Osteoblast (primary cell): ENCODE measurements around the gene TMTC1. TPM values are rescaled to one million over a fixed set of nuclear protein-coding genes. Genes with fewer than 3 reads are reported as not detected.
A peak's percentile ranks its signal among the peaks of the same experiment; 100 is the strongest.

Experiments
- DNase-seq: peaks from one replicate; pipeline ENCODE4 v3.0.0; 2011; ENCODE audit warnings: low spot score, mixed read lengths; ENCODE audit not compliant: insufficient read length; ENCODE audit errors: missing footprints
- H2AFZ ChIP-seq: 2 replicates; pipeline ENCODE4 v1.6.0; 2011; ENCODE audit warnings: mild to moderate bottlenecking, low read length
- H3K27ac ChIP-seq: 2 replicates; pipeline ENCODE4 v1.5.1; 2011; ENCODE audit warnings: mild to moderate bottlenecking, low read depth, low read length, moderate library complexity
- H3K27me3 ChIP-seq: 2 replicates; pipeline ENCODE4 v1.6.0; 2012; ENCODE audit warnings: mild to moderate bottlenecking, control low read depth, inconsistent platforms, low read length, moderate library complexity; ENCODE audit not compliant: insufficient read depth
- H3K36me3 ChIP-seq: 2 replicates; pipeline ENCODE4 v1.5.1; 2011; ENCODE audit warnings: mild to moderate bottlenecking, low read length, control low read depth, moderate library complexity; ENCODE audit not compliant: insufficient read depth
- H3K4me1 ChIP-seq: 2 replicates; pipeline ENCODE4 v1.5.1; 2011; ENCODE audit warnings: mild to moderate bottlenecking, low read length, control low read depth, moderate library complexity; ENCODE audit not compliant: insufficient read depth
- H3K4me2 ChIP-seq: 2 replicates; pipeline ENCODE4 v1.6.0; 2011; ENCODE audit warnings: mild to moderate bottlenecking, low read length; ENCODE audit not compliant: insufficient read depth
- H3K4me3 ChIP-seq: fragments of 200-600 bp; sonication (generic); 3 replicates; pipeline ENCODE4 v1.5.1; 2012; ENCODE audit warnings: mild to moderate bottlenecking, low read length, inconsistent platforms; ENCODE audit not compliant: insufficient read depth
- H3K79me2 ChIP-seq: 2 replicates; pipeline ENCODE4 v1.6.0; 2012; ENCODE audit warnings: mild to moderate bottlenecking, low read length, control low read depth, inconsistent platforms; ENCODE audit not compliant: insufficient read depth
- H3K9me3 ChIP-seq: 2 replicates; pipeline ENCODE4 v1.5.1; 2011; ENCODE audit warnings: low read depth, low read length, control low read depth
- H4K20me1 ChIP-seq: 2 replicates; pipeline ENCODE4 v1.6.0; 2012; ENCODE audit warnings: mild to moderate bottlenecking, low read length, control low read depth; ENCODE audit not compliant: insufficient read depth
- CTCF ChIP-seq: IDR thresholded peaks from 2 replicates; pipeline ENCODE4 v1.5.1; 2011; ENCODE audit warnings: mild to moderate bottlenecking, low read depth, low read length, moderate library complexity; ENCODE audit errors: extremely low read depth
- total RNA-seq: library from RNA; depleted of rRNA; stranded (reverse); fragments of >200 nt; gene quantifications from 2 replicates; pipeline ENCODE4 v1.2.3, GENCODE V29; 2012

TMTC1 gene
- total RNA-seq, 1 donor, result 50.3 TPM

DNA sequence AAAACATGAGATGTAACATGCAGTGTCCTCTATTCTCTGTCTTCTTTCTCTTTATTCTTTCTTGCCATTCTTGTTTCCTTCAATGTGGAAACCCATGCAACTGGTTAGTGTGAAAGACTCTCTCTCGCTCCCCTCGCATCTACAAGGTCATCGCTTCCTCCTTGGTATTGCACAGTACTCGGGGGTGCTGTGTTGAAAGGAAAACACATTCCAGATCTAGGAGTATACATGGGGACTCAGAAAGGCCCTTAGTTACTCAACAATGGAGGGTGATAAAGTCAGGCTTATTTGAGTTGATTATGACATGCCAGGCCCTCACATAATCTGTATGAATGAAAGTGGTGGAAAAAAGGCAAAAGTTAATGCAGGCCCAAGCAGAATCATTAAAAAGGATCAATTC lies 210.8 kb downstream of the TMTC1 start:
- Histone ChIP-seq H4K20me1 (no peaks in the 10 kb centered on the region), H3K9me3 (no peaks in the 10 kb centered on the region), H3K4me2 (no peak overlapping the region), H2AFZ (no peak overlapping the region), H3K27me3 (no peaks in the 10 kb centered on the region), H3K36me3 (no peaks in the 10 kb centered on the region), H3K27ac (no peak overlapping the region), H3K79me2 (no peaks in the 10 kb centered on the region), H3K4me1 (no peaks in the 10 kb centered on the region), H3K4me3 (no peak overlapping the region)
- no peak for DNase-seq
- TF ChIP-seq CTCF, result no peak

DNA sequence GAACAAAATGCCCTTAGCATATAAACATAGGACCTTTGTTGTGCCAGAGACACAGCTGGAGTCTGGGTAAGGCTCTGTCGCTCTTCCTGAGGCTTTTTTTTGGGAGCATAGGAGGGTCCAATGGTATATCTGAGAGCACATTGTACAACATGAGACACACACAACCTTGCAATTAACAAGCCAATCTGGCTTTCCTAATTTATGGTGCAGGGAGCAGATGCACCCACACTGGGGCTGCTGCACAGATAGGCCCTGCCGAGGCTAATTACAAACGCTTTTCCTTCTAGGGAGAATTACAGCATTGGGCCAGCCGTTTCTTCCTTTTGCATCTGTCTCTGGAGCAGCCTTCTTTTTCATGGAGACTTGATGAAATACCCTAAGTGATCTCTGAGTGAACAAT lies 211.3 kb downstream of the TMTC1 start:
- Histone ChIP-seq H3K4me1 (no peaks in the 10 kb centered on the region), H3K79me2 (no peaks in the 10 kb centered on the region), H3K9me3 (no peaks in the 10 kb centered on the region), H3K4me2 (no peak overlapping the region), H3K4me3 (no peak overlapping the region), H4K20me1 (no peaks in the 10 kb centered on the region), H3K27me3 (no peaks in the 10 kb centered on the region), H2AFZ (no peak overlapping the region), H3K36me3 (no peaks in the 10 kb centered on the region), H3K27ac (no peak overlapping the region)
- DNase-seq, result no peak
- no peak for TF ChIP-seq CTCF

GRCh38 chr12:29569132-29569757 lies 214.5 kb downstream of the TMTC1 start:
- Histone ChIP-seq H3K4me3 (no peak overlapping the region), H3K36me3 (no peaks in the 10 kb centered on the region), H3K4me1 (peaks cover 5% of the 10 kb centered on the region), H4K20me1 (no peaks in the 10 kb centered on the region), H3K9me3 (no peaks in the 10 kb centered on the region), H3K79me2 (no peaks in the 10 kb centered on the region), H3K27ac (no peak overlapping the region), H2AFZ (no peak overlapping the region), H3K4me2 (no peak overlapping the region), H3K27me3 (no peaks in the 10 kb centered on the region)
- no peak for TF ChIP-seq CTCF
- DNase-seq, result no peak

- TF ChIP-seq CTCF, result no peak
- H4K20me1 ChIP-seq, result no peaks in the 10 kb centered on the region
- no peak for DNase-seq
- H3K27ac ChIP-seq, result peak overlapping the region; percentile 2
- no peaks in the 10 kb centered on the region for H3K36me3 ChIP-seq
- H3K4me3 ChIP-seq, result no peak overlapping the region
- H3K4me2 ChIP-seq, result peak overlapping the region; percentile 26
- no peaks in the 10 kb centered on the region for H3K27me3 ChIP-seq
- no peaks in the 10 kb centered on the region for H3K79me2 ChIP-seq
- peak overlapping the region; percentile 21 for H2AFZ ChIP-seq
- no peaks in the 10 kb centered on the region for H3K9me3 ChIP-seq
- H3K4me1 ChIP-seq, result peaks cover 18% of the 10 kb centered on the region
Measured at GRCh38 chr12:29566441-29566840, 217.3 kb downstream of the TMTC1 start.
